Measurements from ENCODE around the gene DELE1.

DNA sequence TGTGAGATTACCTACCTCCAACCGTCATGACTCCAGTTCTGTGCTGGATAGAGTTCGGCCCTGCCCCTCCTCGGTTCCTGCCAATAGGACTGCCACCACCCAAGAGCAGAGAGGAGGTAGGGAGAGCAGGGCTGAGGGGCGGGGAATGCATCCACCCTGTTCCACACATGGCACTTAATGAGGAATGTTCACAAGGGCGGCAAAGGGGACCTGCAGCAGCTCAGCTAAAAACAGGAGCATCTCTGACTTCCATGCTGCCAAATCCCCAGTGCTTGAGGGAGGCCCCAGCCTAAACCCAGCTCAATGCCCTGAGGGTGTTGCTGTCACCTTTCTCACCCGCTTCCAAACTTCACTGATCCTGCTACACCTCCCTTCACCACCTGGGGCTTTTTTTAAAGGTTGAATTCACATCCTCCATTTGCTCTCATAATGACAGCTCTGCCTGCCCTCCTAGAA lies 7.8 kb upstream of the DELE1 start:
- TF ChIP-seq, protein P1, sequence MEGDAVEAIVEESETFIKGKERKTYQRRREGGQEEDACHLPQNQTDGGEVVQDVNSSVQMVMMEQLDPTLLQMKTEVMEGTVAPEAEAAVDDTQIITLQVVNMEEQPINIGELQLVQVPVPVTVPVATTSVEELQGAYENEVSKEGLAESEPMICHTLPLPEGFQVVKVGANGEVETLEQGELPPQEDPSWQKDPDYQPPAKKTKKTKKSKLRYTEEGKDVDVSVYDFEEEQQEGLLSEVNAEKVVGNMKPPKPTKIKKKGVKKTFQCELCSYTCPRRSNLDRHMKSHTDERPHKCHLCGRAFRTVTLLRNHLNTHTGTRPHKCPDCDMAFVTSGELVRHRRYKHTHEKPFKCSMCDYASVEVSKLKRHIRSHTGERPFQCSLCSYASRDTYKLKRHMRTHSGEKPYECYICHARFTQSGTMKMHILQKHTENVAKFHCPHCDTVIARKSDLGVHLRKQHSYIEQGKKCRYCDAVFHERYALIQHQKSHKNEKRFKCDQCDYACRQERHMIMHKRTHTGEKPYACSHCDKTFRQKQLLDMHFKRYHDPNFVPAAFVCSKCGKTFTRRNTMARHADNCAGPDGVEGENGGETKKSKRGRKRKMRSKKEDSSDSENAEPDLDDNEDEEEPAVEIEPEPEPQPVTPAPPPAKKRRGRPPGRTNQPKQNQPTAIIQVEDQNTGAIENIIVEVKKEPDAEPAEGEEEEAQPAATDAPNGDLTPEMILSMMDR (IDR thresholded peaks at IDR 0.05; ENCODE audit: low read depth, low read length, missing input control): no peak
- TF ChIP-seq RAD21 (IDR thresholded peaks at IDR 0.05) (no peak), EGR1 (IDR thresholded peaks at IDR 0.05; ENCODE audit: low read depth in 2 of 2) (no peak), RXRA (IDR thresholded peaks at IDR 0.05) (no peak), FOXA1 (IDR thresholded peaks at IDR 0.05) (no peak)

All from liver (tissue), 3 donors.